Lower lobe of right lung (tissue), 2 donors: ENCODE measurements around the gene SYT1. TPM values are rescaled to one million over a fixed set of nuclear protein-coding genes. Genes with fewer than 3 reads are reported as not detected.

ENCODE experiments used
- ATAC-seq, 2 donors: fragments of 200-7000 bp; cut with Tn5 transposase; one replicate each; pipeline ENCODE4 v1.9.1; 2020 to 2022; ENCODE audit warnings: mild to moderate bottlenecking in 2 of 2, moderate library complexity in 2 of 2
- DNase-seq: peaks from one replicate; pipeline ENCODE4 v3.0.0-alpha.2; 2020
- H3K27ac ChIP-seq: fragments of 200-600 bp; one replicate; pipeline ENCODE4 v1.8.0; 2022
- H3K27me3 ChIP-seq: fragments of 200-600 bp; one replicate; pipeline ENCODE4 v1.8.0; 2022; ENCODE audit warnings: low read depth
- H3K36me3 ChIP-seq: fragments of 200-600 bp; one replicate; pipeline ENCODE4 v1.8.0; 2022; ENCODE audit warnings: mild to moderate bottlenecking
- H3K4me1 ChIP-seq: fragments of 200-600 bp; one replicate; pipeline ENCODE4 v1.8.0; 2022
- H3K4me3 ChIP-seq: fragments of 200-600 bp; one replicate; pipeline ENCODE4 v1.8.0; 2022; ENCODE audit warnings: mild to moderate bottlenecking
- H3K9me3 ChIP-seq: fragments of 200-600 bp; one replicate; pipeline ENCODE4 v1.8.0; 2022
- CTCF ChIP-seq: fragments of 200-600 bp; IDR thresholded peaks from one replicate; pipeline ENCODE4 v1.8.0; 2022; ENCODE audit warnings: antibody characterized with exemption, mild to moderate bottlenecking
- intact Hi-C: fragments of 100-400 bp; cut with DNase I; formaldehyde crosslinking; loops from one replicate; pipeline ENCODE4 v1.11.0; 2022
- total RNA-seq: library from RNA; stranded (reverse); fragmentation: NEBNext Ultra II Directional; extraction: Animal tissue kit (Norgen Biotek cat#: 25700); gene quantifications from one replicate; pipeline ENCODE4 v1.2.1, GENCODE V29; 2021
- donor health status: DM: no; HTN: yes; CAD: no; lungs with severe emphysema.

Gene SYT1
- total RNA-seq, 1 donor from 2014 or later = 0.95 TPM

GRCh38 chr12:79357048-79357447, 492.5 kb downstream of the SYT1 start:
- no peaks in the 10 kb centered on the region for H3K4me1 ChIP-seq
- intact Hi-C loops = no loop called here
- no peak overlapping the region for H3K4me3 ChIP-seq
- no peak for DNase-seq
- H3K27me3 ChIP-seq = no peaks in the 10 kb centered on the region
- no peaks in the 10 kb centered on the region for H3K9me3 ChIP-seq
- H3K36me3 ChIP-seq = no peaks in the 10 kb centered on the region
- no peak for ATAC-seq
- TF ChIP-seq CTCF = no peak
- no peak overlapping the region for H3K27ac ChIP-seq

GRCh38 chr12:79358716-79359300, 494.2 kb downstream of the SYT1 start:
- no peaks in the 10 kb centered on the region for H3K36me3 ChIP-seq
- TF ChIP-seq CTCF = no peak
- DNase-seq = no peak
- no peak overlapping the region for H3K27ac ChIP-seq
- H3K27me3 ChIP-seq = no peaks in the 10 kb centered on the region
- H3K9me3 ChIP-seq = no peaks in the 10 kb centered on the region
- ATAC-seq = no peak
- no peaks in the 10 kb centered on the region for H3K4me1 ChIP-seq
- intact Hi-C loops = no loop called here
- no peak overlapping the region for H3K4me3 ChIP-seq

- Histone ChIP-seq H3K36me3 (no peaks in the 10 kb centered on the region), H3K27me3 (no peaks in the 10 kb centered on the region), H3K27ac (no peak overlapping the region), H3K9me3 (no peaks in the 10 kb centered on the region), H3K4me3 (no peak overlapping the region), H3K4me1 (no peaks in the 10 kb centered on the region)
- intact Hi-C loops = no loop called here
- DNase-seq = no peak
- no peak for TF ChIP-seq CTCF
- ATAC-seq = peak in 1 of 2 donors; percentile 35
Measured at GRCh38 chr12:79360286-79360685, 495.7 kb downstream of the SYT1 start.

- TF ChIP-seq CTCF = no peak
- H3K36me3 ChIP-seq = no peaks in the 10 kb centered on the region
- no peaks in the 10 kb centered on the region for H3K4me1 ChIP-seq
- no peak overlapping the region for H3K27ac ChIP-seq
- ATAC-seq (no peak), DNase-seq (no peak)
- H3K4me3 ChIP-seq = no peak overlapping the region
- no peaks in the 10 kb centered on the region for H3K27me3 ChIP-seq
- no peaks in the 10 kb centered on the region for H3K9me3 ChIP-seq
- intact Hi-C loops = no loop called here
Measured at GRCh38 chr12:79360936-79361335, 496.4 kb downstream of the SYT1 start.

GRCh38 chr12:79364197-79364596, 499.6 kb downstream of the SYT1 start:
- H3K36me3 ChIP-seq = no peaks in the 10 kb centered on the region
- H3K27ac ChIP-seq = no peak overlapping the region
- no peaks in the 10 kb centered on the region for H3K9me3 ChIP-seq
- no peak overlapping the region for H3K4me3 ChIP-seq
- no peaks in the 10 kb centered on the region for H3K27me3 ChIP-seq
- no peak for TF ChIP-seq CTCF
- intact Hi-C loops = no loop called here
- no peak for ATAC-seq
- DNase-seq = no peak
- H3K4me1 ChIP-seq = no peaks in the 10 kb centered on the region
